ENCODE measurements around the gene RNF114.

The RNF114 gene

GRCh38 chr20:49979030-49979832, 43.0 kb downstream of the RNF114 start:
- H3K27ac ChIP-seq (ENCODE audit: low read depth, low read length), result no peak overlapping the region
- no peaks in the 10 kb centered on the region for H3K79me2 ChIP-seq (ENCODE audit: control insufficient read depth, low read length)
- peaks cover 3% of the 10 kb centered on the region for H3F3A ChIP-seq (ENCODE audit: control insufficient read depth, insufficient read depth)
- peak overlapping the region; percentile 16; the same call in 1 of the 2 replicates for H3K4me3 ChIP-seq (ENCODE audit: low read length)
- H3K36me3 ChIP-seq (ENCODE audit: control insufficient read depth, low read length), result no peaks in the 10 kb centered on the region
- no peaks in the 10 kb centered on the region for H3K9me3 ChIP-seq (ENCODE audit: control insufficient read depth, insufficient read depth, low read length)
- no peaks in the 10 kb centered on the region for H3K9me2 ChIP-seq (replicated peaks; ENCODE audit: control insufficient read depth, low read length)
- H4K20me1 ChIP-seq (ENCODE audit: control insufficient read depth, insufficient read depth, low read depth, low read length), result peaks cover under 1% of the 10 kb centered on the region; the same call in 1 of the 2 replicates
- peaks cover 19% of the 10 kb centered on the region for H3K27me3 ChIP-seq (ENCODE audit: control insufficient read depth, low read length)
- peak overlapping the region; percentile 51 for H3K4me2 ChIP-seq (ENCODE audit: low read length)
- no peak for TF ChIP-seq EZH2phosphoT487 (IDR thresholded peaks at IDR 0.05; ENCODE audit: borderline replicate concordance, low read length)
- TF ChIP-seq, protein P1, sequence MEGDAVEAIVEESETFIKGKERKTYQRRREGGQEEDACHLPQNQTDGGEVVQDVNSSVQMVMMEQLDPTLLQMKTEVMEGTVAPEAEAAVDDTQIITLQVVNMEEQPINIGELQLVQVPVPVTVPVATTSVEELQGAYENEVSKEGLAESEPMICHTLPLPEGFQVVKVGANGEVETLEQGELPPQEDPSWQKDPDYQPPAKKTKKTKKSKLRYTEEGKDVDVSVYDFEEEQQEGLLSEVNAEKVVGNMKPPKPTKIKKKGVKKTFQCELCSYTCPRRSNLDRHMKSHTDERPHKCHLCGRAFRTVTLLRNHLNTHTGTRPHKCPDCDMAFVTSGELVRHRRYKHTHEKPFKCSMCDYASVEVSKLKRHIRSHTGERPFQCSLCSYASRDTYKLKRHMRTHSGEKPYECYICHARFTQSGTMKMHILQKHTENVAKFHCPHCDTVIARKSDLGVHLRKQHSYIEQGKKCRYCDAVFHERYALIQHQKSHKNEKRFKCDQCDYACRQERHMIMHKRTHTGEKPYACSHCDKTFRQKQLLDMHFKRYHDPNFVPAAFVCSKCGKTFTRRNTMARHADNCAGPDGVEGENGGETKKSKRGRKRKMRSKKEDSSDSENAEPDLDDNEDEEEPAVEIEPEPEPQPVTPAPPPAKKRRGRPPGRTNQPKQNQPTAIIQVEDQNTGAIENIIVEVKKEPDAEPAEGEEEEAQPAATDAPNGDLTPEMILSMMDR (IDR thresholded peaks at IDR 0.05; ENCODE audit: low read depth, low read length, poor library complexity, severe bottlenecking), result peak; percentile 98
- H3K4me1 ChIP-seq (ENCODE audit: control insufficient read depth, low read length), result peaks cover 31% of the 10 kb centered on the region

DNA sequence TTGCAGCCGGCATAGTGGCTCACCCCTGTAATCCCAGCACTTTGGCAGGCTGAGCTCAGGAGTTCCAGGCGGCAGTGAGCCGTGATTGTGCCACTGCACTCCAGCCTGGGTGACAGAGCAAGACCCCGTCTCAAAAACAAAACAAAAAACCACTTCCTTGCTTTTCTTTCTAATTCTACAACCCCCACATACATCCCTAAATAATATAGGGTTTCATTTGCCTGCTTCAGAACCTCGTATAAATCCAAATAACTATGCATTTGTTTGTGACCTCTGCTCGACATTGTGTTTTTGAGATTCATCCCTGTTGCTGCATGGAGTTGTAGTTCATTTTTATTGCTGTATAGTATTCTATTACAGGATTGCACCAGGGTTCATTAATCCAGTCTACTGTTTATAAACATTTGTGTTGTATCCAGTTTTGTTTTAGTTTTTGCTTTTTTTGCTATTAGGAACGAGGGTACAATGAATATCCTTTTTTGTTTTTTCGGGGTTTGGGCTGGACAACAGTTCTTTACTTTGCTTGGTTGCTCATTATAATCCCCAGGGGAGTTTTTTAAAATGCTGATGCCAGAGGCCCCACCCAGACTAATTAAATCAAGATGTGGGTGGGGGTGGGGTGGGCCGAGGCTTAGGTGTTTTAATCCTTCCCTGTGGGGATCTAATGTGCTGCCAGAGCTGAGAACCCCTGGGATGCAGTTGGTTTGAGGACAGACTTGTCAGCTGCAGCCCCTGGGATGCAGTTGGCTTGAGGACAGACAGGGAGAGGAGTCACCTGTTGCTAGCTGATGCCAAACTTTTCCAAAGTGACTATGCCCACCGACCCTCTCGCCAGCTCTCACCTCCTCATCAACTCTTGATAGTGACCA, 44.2 kb downstream of the RNF114 start:
- no peaks in the 10 kb centered on the region for H3K9me2 ChIP-seq (replicated peaks; ENCODE audit: control insufficient read depth, low read length)
- no peaks in the 10 kb centered on the region for H3K36me3 ChIP-seq (ENCODE audit: control insufficient read depth, low read length)
- H3K4me3 ChIP-seq (ENCODE audit: low read length), result no peak overlapping the region
- H3K27me3 ChIP-seq (ENCODE audit: control insufficient read depth, low read length), result peaks cover 19% of the 10 kb centered on the region
- H3K79me2 ChIP-seq (ENCODE audit: control insufficient read depth, low read length), result no peaks in the 10 kb centered on the region
- no peak overlapping the region for H3K4me2 ChIP-seq (ENCODE audit: low read length)
- H3K4me1 ChIP-seq (ENCODE audit: control insufficient read depth, low read length), result peaks cover 31% of the 10 kb centered on the region
- H3F3A ChIP-seq (ENCODE audit: control insufficient read depth, insufficient read depth), result peaks cover 3% of the 10 kb centered on the region
- H4K20me1 ChIP-seq (ENCODE audit: control insufficient read depth, insufficient read depth, low read depth, low read length), result peaks cover 6% of the 10 kb centered on the region; the same call in 1 of the 2 replicates
- TF ChIP-seq, protein P1 (IDR thresholded peaks at IDR 0.05; ENCODE audit: low read depth, low read length, poor library complexity, severe bottlenecking), result no peak
- TF ChIP-seq EZH2phosphoT487 (IDR thresholded peaks at IDR 0.05; ENCODE audit: borderline replicate concordance, low read length), result no peak
- no peaks in the 10 kb centered on the region for H3K9me3 ChIP-seq (ENCODE audit: control insufficient read depth, insufficient read depth, low read length)
- no peak overlapping the region for H3K27ac ChIP-seq (ENCODE audit: low read depth, low read length)

DNA sequence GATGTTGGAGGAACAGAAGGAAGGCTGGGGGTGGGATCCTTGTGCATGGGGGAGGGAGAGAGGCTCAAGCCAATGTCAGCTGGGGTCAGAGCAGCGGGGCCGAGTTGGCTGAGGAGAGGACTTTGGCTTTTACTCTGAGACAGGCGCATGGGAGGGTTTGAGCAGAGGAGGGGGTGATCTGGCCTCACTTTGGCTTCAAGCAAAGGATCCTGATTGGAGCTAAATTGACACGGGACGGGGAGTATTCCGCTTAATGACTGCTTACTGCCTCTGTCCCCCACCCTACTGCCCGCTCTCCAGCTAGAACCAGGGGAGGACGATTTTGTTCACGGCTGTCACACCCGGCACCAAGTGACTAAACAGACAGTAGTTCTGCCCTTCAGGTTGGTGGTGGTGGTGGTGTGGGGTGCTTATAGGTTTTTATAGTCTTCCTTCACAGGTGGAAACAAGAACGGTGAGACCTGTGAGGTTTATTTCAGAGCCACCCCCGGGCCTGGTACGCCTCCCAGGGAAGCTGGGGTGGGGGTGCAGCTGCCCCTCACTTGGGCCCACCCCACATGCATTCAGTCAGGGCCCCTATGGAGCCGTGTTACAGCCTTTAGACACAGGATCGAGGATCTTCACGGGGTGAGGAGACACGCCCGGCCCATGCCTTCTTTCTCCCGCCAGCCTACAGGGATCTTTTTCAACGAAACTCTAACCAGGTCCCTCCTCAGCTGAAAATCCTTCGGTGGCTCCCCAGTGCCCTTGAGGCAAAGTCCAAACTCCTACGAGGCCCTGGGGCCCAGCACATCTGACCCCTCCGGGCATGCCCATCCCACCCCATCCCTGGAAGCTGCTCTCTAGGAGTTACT, 45.2 kb downstream of the RNF114 start:
- Histone ChIP-seq H4K20me1 (ENCODE audit: control insufficient read depth, insufficient read depth, low read depth, low read length) (peaks cover 6% of the 10 kb centered on the region; the same call in 1 of the 2 replicates), H3K9me2 (replicated peaks; ENCODE audit: control insufficient read depth, low read length) (no peaks in the 10 kb centered on the region), H3F3A (ENCODE audit: control insufficient read depth, insufficient read depth) (peaks cover 3% of the 10 kb centered on the region), H3K79me2 (ENCODE audit: control insufficient read depth, low read length) (no peaks in the 10 kb centered on the region), H3K27me3 (ENCODE audit: control insufficient read depth, low read length) (peaks cover 19% of the 10 kb centered on the region), H3K9me3 (ENCODE audit: control insufficient read depth, insufficient read depth, low read length) (no peaks in the 10 kb centered on the region), H3K4me1 (ENCODE audit: control insufficient read depth, low read length) (peaks cover 31% of the 10 kb centered on the region), H3K27ac (ENCODE audit: low read depth, low read length) (no peak overlapping the region), H3K4me3 (ENCODE audit: low read length) (peak overlapping the region; percentile 55), H3K4me2 (ENCODE audit: low read length) (peak overlapping the region; percentile 68), H3K36me3 (ENCODE audit: control insufficient read depth, low read length) (no peaks in the 10 kb centered on the region)
- no peak for TF ChIP-seq EZH2phosphoT487 (IDR thresholded peaks at IDR 0.05; ENCODE audit: borderline replicate concordance, low read length)
- TF ChIP-seq, protein P1 (IDR thresholded peaks at IDR 0.05; ENCODE audit: low read depth, low read length, poor library complexity, severe bottlenecking), result no peak

Data from DOHH2 (cell line).